SK-N-SH (cell line): Measurements from ENCODE around the gene ELMO1. TPM values are rescaled to one million over a fixed set of nuclear protein-coding genes. Genes with fewer than 3 reads are reported as not detected.

Experiments used
- CTCF ChIA-PET: fragments of 300-600, 350-600 bp; formaldehyde crosslinking; extraction: SDS; loops from one replicate; lab custom pipeline; 2021; lab: Yijun Ruan, JAX
- POLR2A ChIA-PET: fragments of 350-600 bp; sonication (Branson Sonifier 250); formaldehyde crosslinking; extraction: SDS; loops from one replicate; lab custom pipeline; 2020; ENCODE audit warnings: antibody characterized with exemption, inconsistent platforms; lab: Yijun Ruan, JAX
- DNase-seq: peaks from one replicate; pipeline ENCODE4 v3.0.0; 2012
- H2AFZ ChIP-seq: fragments of 200-600 bp; sonication (generic); 2 replicates; pipeline ENCODE4 v1.8.1; 2016; ENCODE audit warnings: antibody characterized with exemption, mild to moderate bottlenecking, low read depth
- H3F3A ChIP-seq: fragments of 200-600 bp; sonication (generic); replicated peaks from 2 replicates; pipeline ENCODE3; 2016; ENCODE audit warnings: antibody characterized with exemption, mild to moderate bottlenecking; ENCODE audit not compliant: insufficient read depth
- H3K27ac ChIP-seq, 2 experiments: fragments of 200-500 bp in 1 of 2; fragments of 200-600 bp in 1 of 2; sonication (Bioruptor generic) in 1 of 2; sonication (generic), shearing (Covaris generic) in 1 of 2; 2 replicates each; pipeline versions ENCODE4 v1.5.1 to v1.6.1; 2014 to 2016; ENCODE audit warnings: low read depth in 2 of 2, inconsistent platforms in 1 of 2, low read length in 1 of 2, mild to moderate bottlenecking in 1 of 2, mixed read lengths in 1 of 2
- H3K27me3 ChIP-seq: fragments of 200-600 bp; sonication (generic), shearing (Covaris generic); 2 replicates; pipeline ENCODE4 v1.6.1; 2016; ENCODE audit warnings: mixed run types; ENCODE audit not compliant: insufficient read depth
- H3K36me3 ChIP-seq, 2 experiments: fragments of 200-500 bp in 1 of 2; fragments of 200-600 bp in 1 of 2; sonication (Bioruptor generic) in 1 of 2; sonication (generic) in 1 of 2; replicated peaks in 1 of 2; 2 replicates each; pipeline versions ENCODE3 to v1.5.1; 2014 to 2016; ENCODE audit warnings: low read length in 1 of 2, mild to moderate bottlenecking in 1 of 2; ENCODE audit not compliant: insufficient read depth in 2 of 2, control insufficient read depth in 1 of 2
- H3K4me1 ChIP-seq, 2 experiments: fragments of 200-500 bp in 1 of 2; fragments of 200-600 bp in 1 of 2; sonication (Bioruptor generic) in 1 of 2; sonication (generic), shearing (Covaris generic) in 1 of 2; 2 replicates each; pipeline versions ENCODE4 v1.5.1 to v1.6.1; 2014 to 2016; ENCODE audit warnings: low read depth in 1 of 2, low read length in 1 of 2, mixed run types in 1 of 2; ENCODE audit not compliant: insufficient read depth in 2 of 2, control insufficient read depth in 1 of 2
- H3K4me2 ChIP-seq: fragments of 200-600 bp; sonication (generic), shearing (Covaris generic); 2 replicates; pipeline ENCODE4 v1.6.1; 2017; ENCODE audit warnings: mixed run types
- H3K4me3 ChIP-seq, 2 experiments: fragments of 200-500 bp in 1 of 2; fragments of 200-600 bp in 1 of 2; sonication (Bioruptor generic) in 1 of 2; sonication (generic), shearing (Covaris generic) in 1 of 2; 2 replicates each; pipeline versions ENCODE4 v1.5.1 to v1.8.1; 2014 to 2016; ENCODE audit warnings: low read depth in 2 of 2, inconsistent platforms in 1 of 2, low read length in 1 of 2, mild to moderate bottlenecking in 1 of 2, mixed read lengths in 1 of 2, moderate library complexity in 1 of 2
- H3K79me2 ChIP-seq: fragments of 200-600 bp; sonication (generic); 2 replicates; pipeline ENCODE4 v1.8.1; 2017; ENCODE audit warnings: mild to moderate bottlenecking; ENCODE audit not compliant: insufficient read depth
- H3K9ac ChIP-seq: fragments of 200-600 bp; sonication (generic); 2 replicates; pipeline ENCODE4 v1.6.1; 2017; ENCODE audit warnings: mixed run types
- H3K9me2 ChIP-seq: fragments of 200-600 bp; sonication (generic); 2 replicates; pipeline ENCODE4 v1.6.1; 2017; ENCODE audit warnings: mixed run types
- H3K9me3 ChIP-seq: fragments of 200-600 bp; sonication (generic); 2 replicates; pipeline ENCODE4 v1.6.1; 2017; ENCODE audit warnings: mixed run types, mild to moderate bottlenecking, moderate library complexity
- H4K20me1 ChIP-seq: fragments of 200-600 bp; sonication (generic); 2 replicates; pipeline ENCODE4 v1.6.1; 2017; ENCODE audit warnings: mild to moderate bottlenecking, mixed run types; ENCODE audit not compliant: insufficient read depth
- CHD2 ChIP-seq: fragments of 150-350 bp; IDR thresholded peaks from 2 replicates; pipeline ENCODE4 v1.6.1; 2018; ENCODE audit warnings: low read length; ENCODE audit not compliant: partially characterized antibody
- CTCF ChIP-seq: fragments of 200-600 bp; sonication (generic); IDR thresholded peaks from 2 replicates; pipeline ENCODE4 v1.6.1; 2017; ENCODE audit warnings: antibody characterized with exemption, mild to moderate bottlenecking, moderate library complexity
- GABPA ChIP-seq: IDR thresholded peaks from 2 replicates; pipeline ENCODE4 v1.4.0; 2012; ENCODE audit warnings: low read depth, mild to moderate bottlenecking
- GATA2 ChIP-seq: sonication (generic); formaldehyde crosslinking; IDR thresholded peaks from 2 replicates; pipeline ENCODE4 v1.5.0; 2020; ENCODE audit warnings: mild to moderate bottlenecking, missing genetic modification reagents
- RAD21 ChIP-seq: IDR thresholded peaks from 2 replicates; pipeline ENCODE4 v1.6.1; 2012; ENCODE audit warnings: mild to moderate bottlenecking, low read length
- SMC3 ChIP-seq: IDR thresholded peaks from 2 replicates; pipeline ENCODE4 v1.6.1; 2012; ENCODE audit warnings: low read depth, low read length, improper control_type of control experiment
- ZBTB33 ChIP-seq: IDR thresholded peaks from 2 replicates; pipeline ENCODE4 v1.4.0; 2012; ENCODE audit warnings: low read depth, borderline replicate concordance
- WGBS: methylation state at CpG from one replicate; pipeline ENCODE4 v1.1.6; 2017; ENCODE audit warnings: low lambda C conversion rate; 5-methylcytosine and 5-hydroxymethylcytosine counted together
- polyA plus RNA-seq, 3 experiments: library from polyadenylated mRNA; depleted of rRNA; stranded (reverse); fragments of >200 nt; gene quantifications; 2 replicates each; pipeline ENCODE4 v1.2.3, GENCODE V29; 2012

The ELMO1 gene
- polyA plus RNA-seq, 1 of the 3 experiments (the other 2 are of a cell fraction), result 0.64 TPM

GRCh38 chr7:37208528-37208927 lies 240.1 kb downstream of the ELMO1 start:
- Histone ChIP-seq H4K20me1 (no peaks in the 10 kb centered on the region), H3K27me3 (no peaks in the 10 kb centered on the region), H3K36me3 (no peaks in the 10 kb centered on the region), H3F3A (no peaks in the 10 kb centered on the region), H3K27ac (peak overlapping the region in 1 of 2 experiments; percentile 29; a peak in 1 of 4 replicates), H3K9me3 (no peaks in the 10 kb centered on the region), H3K79me2 (no peaks in the 10 kb centered on the region), H3K4me2 (no peak overlapping the region), H3K9ac (no peak overlapping the region), H3K9me2 (no peaks in the 10 kb centered on the region), H2AFZ (no peak overlapping the region), H3K4me3 (no peak overlapping the region), H3K4me1 (peaks cover 0 to 3% of the 10 kb centered on the region in 2 experiments; a peak in 2 of 4 replicates)
- WGBS, result 6% methylated on average over 5 of the region's 5 CpGs
- DNase-seq, result peak; percentile 73
- POLR2A ChIA-PET, result no interaction called here
- TF ChIP-seq RAD21 (peak; percentile 98), GABPA (no peak), GATA2 (CRISPR knock-in tag) (peak; percentile 88), CHD2 (peak; percentile 54), CTCF (peak; percentile 61), SMC3 (peak; percentile 69)
- CTCF ChIA-PET, result interaction anchor here (0.5 to 4.0 kb wide), 61 partner anchors 9 to 1223 kb away, joined by 3 to 47 read pairs (median 4); no protein-coding TSS in a partner anchor

- H3K36me3 ChIP-seq, result no peaks in the 10 kb centered on the region
- CTCF ChIA-PET, result interaction anchor here (0.7 to 12.3 kb wide), 8 partner anchors 9 to 902 kb away, joined by 3 to 134 read pairs (median 13); no protein-coding TSS in a partner anchor
- 46% methylated on average over 3 of the region's 3 CpGs for WGBS
These were observed 242.5 kb downstream of the ELMO1 start for GRCh38 chr7:37206192-37206591.

More at GRCh38 chr7:37206192-37206591, 242.5 kb downstream of the ELMO1 start:
- H3K79me2 ChIP-seq, result no peaks in the 10 kb centered on the region
- H3K9me3 ChIP-seq, result no peaks in the 10 kb centered on the region
- no peaks in the 10 kb centered on the region for H4K20me1 ChIP-seq
- POLR2A ChIA-PET, result no interaction called here
- no peak overlapping the region for H3K4me2 ChIP-seq
- peaks cover 0 to 10% of the 10 kb centered on the region in 2 experiments; a peak in 2 of 4 replicates for H3K4me1 ChIP-seq
- H3K9ac ChIP-seq, result no peak overlapping the region
- H3K27me3 ChIP-seq, result no peaks in the 10 kb centered on the region
- H3K27ac ChIP-seq, result no peak overlapping the region
- H3F3A ChIP-seq, result peaks cover 3% of the 10 kb centered on the region
- H3K9me2 ChIP-seq, result no peaks in the 10 kb centered on the region
- no peak for DNase-seq
- H2AFZ ChIP-seq, result no peak overlapping the region
- H3K4me3 ChIP-seq, result no peak overlapping the region
- TF ChIP-seq ZBTB33, result no peak
- TF ChIP-seq CTCF, result no peak
- TF ChIP-seq, all 33 proteins: peak for 0
